ENCODE data around the gene AMBRA1.

- TF ChIP-seq POLR2AphosphoS5 (IDR thresholded peaks at IDR 0.05) (no peak), CTCF (IDR thresholded peaks at IDR 0.05) (no peak), POLR2A (IDR thresholded peaks at IDR 0.05) (no peak)
These were observed 158.1 kb downstream of the AMBRA1 start for GRCh38 chr11:46435679-46436078.

All from transverse colon (tissue), 4 donors.